AG09319 (cell line): ENCODE results near the gene NOD2.

ENCODE experiments used
- DNase-seq: peaks from one replicate; pipeline ENCODE4 v3.0.0-alpha.2; 2010; ENCODE audit warnings: low read depth; ENCODE audit errors: extremely low read depth
- TF ChIP-seq, protein P1 (sequence below): IDR thresholded peaks from 2 replicates; pipeline ENCODE4 v1.5.1; 2011; ENCODE audit warnings: low read depth, mild to moderate bottlenecking, inconsistent platforms, low read length, moderate library complexity

NOD2 gene

DNA sequence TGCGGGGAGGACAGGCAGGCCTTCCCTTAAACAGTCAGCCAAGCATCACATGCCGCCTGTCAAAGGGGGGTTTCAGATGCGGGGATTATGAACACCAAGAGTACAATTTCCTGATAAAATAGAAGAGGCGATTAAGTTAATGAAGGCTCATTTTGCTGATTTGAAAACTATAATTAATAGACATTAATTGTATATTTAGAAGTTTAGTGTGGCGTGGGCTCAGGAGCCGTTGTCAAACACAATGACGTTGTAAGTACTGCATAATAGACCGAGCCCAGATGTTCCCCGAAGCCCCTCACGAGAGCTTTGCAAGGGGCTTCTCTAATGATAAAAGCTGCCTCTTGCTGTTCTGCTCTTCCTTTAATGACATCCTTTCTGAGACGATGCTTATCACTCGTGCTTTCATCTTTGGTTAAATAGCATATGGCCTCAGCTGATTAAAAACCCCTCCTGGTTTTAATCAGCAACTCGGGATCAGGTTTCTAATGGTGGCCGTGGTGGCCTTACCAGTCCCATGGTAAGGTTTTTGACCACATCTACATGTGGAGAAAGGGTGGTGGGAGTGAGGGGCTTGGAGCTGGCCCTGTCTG, 40.5 kb upstream of the NOD2 start:
- no peak for DNase-seq
- TF ChIP-seq, protein P1, sequence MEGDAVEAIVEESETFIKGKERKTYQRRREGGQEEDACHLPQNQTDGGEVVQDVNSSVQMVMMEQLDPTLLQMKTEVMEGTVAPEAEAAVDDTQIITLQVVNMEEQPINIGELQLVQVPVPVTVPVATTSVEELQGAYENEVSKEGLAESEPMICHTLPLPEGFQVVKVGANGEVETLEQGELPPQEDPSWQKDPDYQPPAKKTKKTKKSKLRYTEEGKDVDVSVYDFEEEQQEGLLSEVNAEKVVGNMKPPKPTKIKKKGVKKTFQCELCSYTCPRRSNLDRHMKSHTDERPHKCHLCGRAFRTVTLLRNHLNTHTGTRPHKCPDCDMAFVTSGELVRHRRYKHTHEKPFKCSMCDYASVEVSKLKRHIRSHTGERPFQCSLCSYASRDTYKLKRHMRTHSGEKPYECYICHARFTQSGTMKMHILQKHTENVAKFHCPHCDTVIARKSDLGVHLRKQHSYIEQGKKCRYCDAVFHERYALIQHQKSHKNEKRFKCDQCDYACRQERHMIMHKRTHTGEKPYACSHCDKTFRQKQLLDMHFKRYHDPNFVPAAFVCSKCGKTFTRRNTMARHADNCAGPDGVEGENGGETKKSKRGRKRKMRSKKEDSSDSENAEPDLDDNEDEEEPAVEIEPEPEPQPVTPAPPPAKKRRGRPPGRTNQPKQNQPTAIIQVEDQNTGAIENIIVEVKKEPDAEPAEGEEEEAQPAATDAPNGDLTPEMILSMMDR: no peak

DNA sequence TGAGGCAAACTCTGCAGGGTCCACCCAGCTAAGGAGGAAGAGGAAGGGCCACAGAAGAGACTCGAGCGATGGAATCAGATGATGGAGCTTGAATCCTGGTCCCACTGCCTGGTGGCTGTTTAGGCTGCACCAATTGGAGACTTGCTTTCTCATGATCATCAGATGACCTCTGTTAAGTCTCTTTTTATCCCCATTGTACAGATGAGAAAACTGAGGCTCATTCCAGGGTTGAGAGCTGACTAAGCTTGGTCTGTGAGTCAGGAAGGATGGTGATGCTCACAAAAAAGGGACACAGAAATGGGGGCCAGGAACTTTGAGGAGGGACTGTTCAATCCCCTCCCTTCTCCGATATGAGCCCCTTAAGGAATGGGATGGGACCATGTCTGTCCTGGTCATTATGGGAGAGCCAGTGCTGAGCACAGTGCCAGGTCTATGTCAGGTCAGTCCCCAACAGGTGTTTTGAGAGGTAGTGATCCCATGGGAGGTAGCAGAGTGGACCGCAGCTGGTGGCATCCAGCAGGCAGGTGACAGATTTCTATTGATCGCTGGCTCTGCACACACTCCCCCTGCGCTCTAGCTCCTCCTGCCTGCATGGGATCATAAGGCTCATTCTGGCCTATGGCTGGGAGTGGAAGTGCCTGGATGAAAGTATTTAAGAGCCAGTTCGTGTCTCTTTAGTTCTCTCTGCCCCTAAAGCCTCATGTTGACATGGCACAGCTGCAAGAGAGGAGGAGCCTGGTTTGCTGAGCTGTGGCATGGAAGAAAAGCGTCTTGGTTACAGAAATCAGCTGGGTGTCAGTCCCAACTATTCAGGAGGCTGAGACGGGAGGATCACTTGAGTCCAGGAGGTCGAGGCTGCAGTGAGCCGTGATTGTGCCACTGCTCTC, 39.5 kb upstream of the NOD2 start:
- TF ChIP-seq, protein P1: no peak
- no peak for DNase-seq

DNA sequence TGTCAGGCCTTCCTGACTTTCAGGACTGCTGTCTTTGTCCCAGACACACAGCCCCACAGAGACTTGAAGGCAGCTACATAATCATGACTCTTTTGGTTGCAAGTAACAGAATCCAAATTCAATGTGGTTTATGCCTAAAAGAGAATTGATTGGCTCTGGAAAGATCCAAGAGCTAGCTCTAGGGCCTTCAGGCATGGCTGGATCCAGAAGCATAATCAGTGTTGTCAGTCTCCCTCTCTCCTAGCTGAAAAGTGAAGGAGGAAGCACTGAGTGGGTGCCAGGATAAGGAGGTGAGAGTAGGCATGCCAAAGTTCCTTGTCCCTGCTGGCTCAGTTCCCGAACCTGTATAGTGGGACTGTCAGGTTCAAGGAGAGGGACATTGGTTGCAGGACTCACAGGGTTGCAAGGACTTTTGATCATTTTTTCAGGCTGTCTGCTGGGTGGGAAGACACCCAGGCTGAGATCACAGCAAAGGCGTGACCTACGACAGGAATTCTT, 37.8 kb upstream of the NOD2 start:
- no peak for DNase-seq
- TF ChIP-seq, protein P1: no peak

DNA sequence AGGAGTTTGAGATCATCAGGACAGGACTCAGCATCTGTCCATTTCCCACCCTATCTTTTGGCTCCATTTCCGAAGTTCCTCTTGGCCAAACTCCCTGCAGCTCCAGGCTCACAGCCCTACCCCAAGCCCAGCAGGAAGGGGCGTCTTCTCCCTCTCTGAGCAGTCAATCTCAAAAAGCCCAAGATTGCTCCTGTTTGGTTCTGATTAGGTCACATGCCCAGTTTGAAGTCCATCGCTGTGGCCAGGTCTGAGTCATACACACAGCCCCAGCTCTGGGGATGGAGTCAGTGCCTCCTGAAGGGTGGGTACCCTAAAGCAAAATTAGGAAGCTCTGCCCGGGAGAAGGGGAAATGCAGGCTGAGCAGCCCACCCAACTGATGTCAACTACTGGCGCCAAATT, 36.2 kb upstream of the NOD2 start:
- DNase-seq: no peak
- TF ChIP-seq, protein P1: no peak

DNA sequence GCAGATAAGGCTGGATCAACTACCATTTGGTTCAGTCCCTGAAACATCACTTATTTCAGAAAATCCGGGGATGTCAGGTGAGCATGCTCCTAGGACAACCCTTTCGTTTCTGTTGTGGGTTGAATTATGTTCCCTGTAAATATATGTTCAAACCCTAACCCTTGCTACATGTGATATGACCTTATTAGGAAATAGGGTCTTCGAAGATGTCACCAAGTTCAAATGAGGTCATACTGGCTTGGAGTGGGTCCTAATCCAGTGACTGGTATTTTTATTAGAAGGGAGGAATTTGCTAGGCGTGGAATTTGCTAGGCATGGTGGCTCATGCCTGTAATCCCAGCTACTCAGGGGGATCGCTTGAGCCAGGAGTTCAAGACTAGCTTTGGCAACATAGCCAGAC, 33.6 kb upstream of the NOD2 start:
- DNase-seq: no peak

DNA sequence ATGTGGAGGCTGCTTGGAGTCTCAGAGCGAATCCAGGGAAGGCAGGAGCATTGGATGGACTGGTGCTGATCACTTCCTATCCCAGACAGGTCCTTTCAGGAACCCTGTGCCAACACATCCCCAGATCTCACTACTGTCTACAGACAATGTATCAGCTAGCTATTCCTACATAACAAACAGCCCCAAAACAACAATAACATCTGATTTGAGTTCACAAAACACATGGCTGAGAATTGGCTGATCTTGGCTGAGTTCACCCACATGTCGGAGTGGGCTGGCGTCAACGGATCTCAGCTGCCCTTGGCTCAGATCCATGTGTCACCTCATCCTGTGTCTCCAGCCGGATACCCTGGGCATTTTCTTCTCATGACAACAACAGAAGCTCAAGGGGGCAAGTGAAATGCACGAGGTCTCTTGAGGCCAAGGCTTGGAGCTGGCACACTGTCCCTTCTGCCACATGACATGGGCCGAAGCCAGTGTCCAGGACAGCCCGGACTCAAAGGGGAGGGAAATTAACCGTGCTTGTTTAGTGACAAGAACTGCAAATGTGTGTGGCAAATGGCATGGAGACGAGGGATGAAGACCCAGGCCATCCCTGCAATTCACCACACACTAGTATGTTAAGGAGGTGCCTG, 31.0 kb upstream of the NOD2 start:
- TF ChIP-seq, protein P1: no peak
- DNase-seq: no peak

More for the DNA sequence above, 33.6 kb upstream of the NOD2 start:
- TF ChIP-seq, protein P1: no peak

DNA sequence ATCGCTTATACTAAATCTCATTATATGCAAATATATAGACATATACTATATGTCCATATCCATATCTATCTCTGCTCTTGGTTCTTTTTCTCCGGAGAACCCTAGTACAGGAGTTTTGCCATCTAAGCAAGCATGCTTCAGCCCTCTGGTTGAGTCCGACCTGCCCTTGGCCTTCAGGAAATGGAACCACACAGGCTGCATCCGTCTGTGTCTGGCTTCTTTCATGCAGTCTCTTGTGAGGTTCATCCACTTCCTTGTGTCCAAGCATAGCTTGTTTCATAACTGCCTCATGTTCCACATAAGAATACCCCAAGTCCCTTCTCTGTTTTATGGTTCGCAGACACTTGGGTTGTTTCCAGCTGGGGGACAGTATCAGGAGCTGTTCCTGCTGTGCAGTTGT, 29.1 kb upstream of the NOD2 start:
- TF ChIP-seq, protein P1: no peak
- no peak for DNase-seq
